Ectodermal cell (in vitro differentiated cells): ENCODE data around the gene PDE3A.

Experiments
- H3K27ac ChIP-seq: 2 replicates; pipeline ENCODE4 v1.7.0; 2013; ENCODE audit warnings: mild to moderate bottlenecking, low read depth, low read length; ENCODE audit not compliant: insufficient read depth, poor library complexity, severe bottlenecking
- H3K27me3 ChIP-seq: 2 replicates; pipeline ENCODE4 v1.7.0; 2013; ENCODE audit warnings: mild to moderate bottlenecking, low read length; ENCODE audit not compliant: insufficient read depth, control insufficient read depth, poor library complexity, severe bottlenecking
- H3K36me3 ChIP-seq: one replicate; pipeline ENCODE4 v1.7.0; 2013; ENCODE audit warnings: low read length; ENCODE audit not compliant: control insufficient read depth, insufficient read depth
- H3K4me1 ChIP-seq: one replicate; pipeline ENCODE4 v1.7.0; 2013; ENCODE audit warnings: low read length; ENCODE audit not compliant: control insufficient read depth, insufficient read depth
- H3K4me3 ChIP-seq: 2 replicates; pipeline ENCODE4 v1.7.0; 2013; ENCODE audit warnings: low read depth, low read length, control low read depth; ENCODE audit not compliant: insufficient read depth
- H3K9me3 ChIP-seq: 2 replicates; pipeline ENCODE4 v1.7.0; 2013; ENCODE audit warnings: mild to moderate bottlenecking, low read length, moderate library complexity; ENCODE audit not compliant: control insufficient read depth
- WGBS, 2 experiments: methylation state at CpG; one replicate each; pipeline ENCODE4 v1.1.7; 2013; ENCODE audit warnings: missing lambda C conversion rate in 2 of 2; 5-methylcytosine and 5-hydroxymethylcytosine counted together

PDE3A gene

DNA sequence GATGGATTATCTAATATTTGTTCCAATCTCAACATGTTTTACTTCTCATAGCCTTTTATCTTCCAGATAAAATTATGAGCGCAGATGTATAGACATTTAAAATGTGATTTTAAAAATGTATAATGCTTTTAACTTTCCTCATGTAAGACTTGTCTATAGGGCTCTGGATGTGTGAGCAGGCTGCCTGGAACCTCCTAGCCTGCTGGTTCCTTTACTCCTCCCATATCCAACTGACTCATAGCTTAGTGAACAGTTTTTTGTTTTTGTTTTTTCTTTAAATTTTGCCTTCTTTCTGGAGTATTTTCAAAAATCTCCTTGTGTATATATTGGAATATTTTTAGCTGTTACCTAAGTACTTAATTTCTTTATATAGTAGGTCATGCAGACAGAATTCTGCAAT lies 115.4 kb downstream of the PDE3A start:
- H3K4me1 ChIP-seq = no peaks in the 10 kb centered on the region
- no CpG with 5 or more reads among the region's 1 CpG for WGBS, 2 experiments
- H3K9me3 ChIP-seq = no peaks in the 10 kb centered on the region
- no peaks in the 10 kb centered on the region for H3K36me3 ChIP-seq
- H3K27me3 ChIP-seq = no peaks in the 10 kb centered on the region
- H3K4me3 ChIP-seq = no peak overlapping the region
- H3K27ac ChIP-seq = no peak overlapping the region

DNA sequence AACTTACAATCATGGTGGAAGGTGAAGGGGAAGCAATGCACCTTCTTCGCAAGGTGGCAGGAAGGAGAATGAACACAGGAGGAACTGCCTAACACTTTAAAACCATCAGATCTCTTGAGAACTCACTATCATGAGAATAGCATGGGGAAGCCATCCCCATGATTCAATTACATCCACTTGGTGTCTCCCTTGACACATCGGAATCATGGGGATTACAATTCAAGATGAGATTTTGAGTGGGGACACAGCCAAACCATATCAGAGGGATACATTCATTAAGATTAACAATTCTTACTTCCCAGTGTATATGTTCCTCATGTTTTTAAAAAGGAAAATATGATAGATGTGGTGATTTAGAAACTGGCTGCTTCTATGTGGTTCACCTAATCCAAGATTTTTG lies 117.9 kb downstream of the PDE3A start:
- no peaks in the 10 kb centered on the region for H3K4me1 ChIP-seq
- H3K27me3 ChIP-seq = no peaks in the 10 kb centered on the region
- H3K4me3 ChIP-seq = no peak overlapping the region
- no peaks in the 10 kb centered on the region for H3K36me3 ChIP-seq
- no peak overlapping the region for H3K27ac ChIP-seq
- WGBS, 2 experiments = 94 to 96% methylated on average over 2 of the region's 2 CpGs
- H3K9me3 ChIP-seq = no peaks in the 10 kb centered on the region

DNA sequence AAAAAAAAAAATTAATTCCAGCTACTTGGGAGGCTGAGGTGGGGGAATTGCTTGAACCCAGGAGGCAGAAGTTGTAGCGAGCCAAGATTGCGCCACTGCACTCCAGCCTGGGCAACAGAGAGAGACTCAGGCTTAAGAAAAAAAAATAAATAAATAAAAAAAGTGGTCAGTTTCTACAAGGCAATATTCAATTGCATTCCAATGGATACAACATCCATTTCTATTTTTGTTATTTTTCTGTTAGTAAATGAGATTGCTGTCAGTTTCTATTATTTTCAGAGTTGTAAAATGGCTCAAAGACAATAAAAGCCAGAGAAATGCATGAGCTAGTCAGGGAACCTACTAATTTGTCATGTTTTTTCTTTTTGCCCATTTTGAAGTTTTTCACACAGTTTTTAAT lies 119.2 kb downstream of the PDE3A start:
- 92 to 93% methylated on average over 2 of the region's 2 CpGs for WGBS, 2 experiments
- H3K9me3 ChIP-seq = no peaks in the 10 kb centered on the region
- no peak overlapping the region for H3K4me3 ChIP-seq
- no peak overlapping the region for H3K27ac ChIP-seq
- no peaks in the 10 kb centered on the region for H3K36me3 ChIP-seq
- H3K27me3 ChIP-seq = no peaks in the 10 kb centered on the region
- H3K4me1 ChIP-seq = no peaks in the 10 kb centered on the region

DNA sequence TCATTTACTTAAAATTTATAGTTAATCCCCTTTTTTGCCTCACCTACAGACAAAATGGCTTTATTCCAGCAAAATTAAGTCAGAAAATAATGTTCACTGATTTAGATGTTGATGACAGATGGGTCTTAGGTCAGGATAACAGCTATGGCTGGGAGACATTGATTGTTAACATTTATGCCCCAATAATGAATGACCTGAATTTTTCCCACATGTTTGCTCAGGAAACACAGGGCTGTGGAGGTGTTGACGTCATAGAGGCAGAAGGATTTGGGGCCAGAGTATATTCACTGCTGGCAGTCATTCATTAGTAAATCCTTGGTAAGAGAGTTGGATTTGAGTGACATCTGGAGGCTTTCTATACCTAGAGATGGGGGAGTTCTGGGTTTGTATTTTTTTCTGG lies 121.3 kb downstream of the PDE3A start:
- 82 to 83% methylated on average over 1 of the region's 1 CpG for WGBS, 2 experiments
- H3K27me3 ChIP-seq = no peaks in the 10 kb centered on the region
- no peaks in the 10 kb centered on the region for H3K36me3 ChIP-seq
- H3K4me1 ChIP-seq = no peaks in the 10 kb centered on the region
- H3K9me3 ChIP-seq = no peaks in the 10 kb centered on the region
- H3K27ac ChIP-seq = no peak overlapping the region
- no peak overlapping the region for H3K4me3 ChIP-seq

DNA sequence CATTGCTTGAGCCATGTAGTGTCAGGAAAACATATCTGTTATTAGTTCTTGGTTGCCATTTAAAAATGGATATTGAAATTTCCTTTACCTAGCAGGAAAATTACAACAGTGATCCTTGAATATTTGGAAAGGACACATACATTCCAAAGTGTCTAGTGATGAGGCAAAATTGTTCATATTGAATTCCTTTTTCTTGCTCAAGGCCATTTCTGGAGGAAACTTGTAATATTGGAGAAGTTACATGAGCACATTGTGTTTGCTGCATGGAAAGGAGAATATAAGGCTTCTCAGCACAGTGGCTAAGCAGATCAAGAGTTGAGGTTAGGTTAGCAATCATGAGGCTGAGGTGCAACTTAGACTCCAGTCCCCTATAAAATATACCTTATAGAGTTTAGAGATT lies 121.9 kb downstream of the PDE3A start:
- no peak overlapping the region for H3K4me3 ChIP-seq
- H3K36me3 ChIP-seq = no peaks in the 10 kb centered on the region
- no peaks in the 10 kb centered on the region for H3K9me3 ChIP-seq
- H3K27ac ChIP-seq = no peak overlapping the region
- no peaks in the 10 kb centered on the region for H3K27me3 ChIP-seq
- H3K4me1 ChIP-seq = no peaks in the 10 kb centered on the region

DNA sequence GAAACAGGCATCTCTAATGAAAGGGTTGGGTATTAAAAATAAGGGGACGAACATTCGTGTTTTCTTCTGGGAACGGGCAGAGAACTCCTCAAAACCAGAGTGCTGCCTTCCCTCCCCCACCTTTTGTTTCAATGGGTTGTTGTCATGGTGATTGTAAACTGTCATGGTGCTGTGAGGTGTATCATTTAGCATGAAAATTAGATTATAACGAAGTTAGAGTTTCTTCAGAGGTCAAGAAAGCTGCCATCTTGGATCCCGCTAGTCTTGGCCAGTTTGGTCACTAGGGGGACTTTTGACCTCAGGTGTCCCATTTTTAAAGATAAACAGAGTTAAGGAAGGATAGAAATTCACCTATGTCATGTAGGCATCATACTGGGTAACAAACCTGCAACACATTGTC lies 123.0 kb downstream of the PDE3A start:
- H3K9me3 ChIP-seq = no peaks in the 10 kb centered on the region
- H3K4me1 ChIP-seq = no peaks in the 10 kb centered on the region
- no peaks in the 10 kb centered on the region for H3K36me3 ChIP-seq
- WGBS, 2 experiments = 74 to 78% methylated on average over 5 of the region's 5 CpGs
- no peak overlapping the region for H3K27ac ChIP-seq
- no peak overlapping the region for H3K4me3 ChIP-seq
- no peaks in the 10 kb centered on the region for H3K27me3 ChIP-seq

DNA sequence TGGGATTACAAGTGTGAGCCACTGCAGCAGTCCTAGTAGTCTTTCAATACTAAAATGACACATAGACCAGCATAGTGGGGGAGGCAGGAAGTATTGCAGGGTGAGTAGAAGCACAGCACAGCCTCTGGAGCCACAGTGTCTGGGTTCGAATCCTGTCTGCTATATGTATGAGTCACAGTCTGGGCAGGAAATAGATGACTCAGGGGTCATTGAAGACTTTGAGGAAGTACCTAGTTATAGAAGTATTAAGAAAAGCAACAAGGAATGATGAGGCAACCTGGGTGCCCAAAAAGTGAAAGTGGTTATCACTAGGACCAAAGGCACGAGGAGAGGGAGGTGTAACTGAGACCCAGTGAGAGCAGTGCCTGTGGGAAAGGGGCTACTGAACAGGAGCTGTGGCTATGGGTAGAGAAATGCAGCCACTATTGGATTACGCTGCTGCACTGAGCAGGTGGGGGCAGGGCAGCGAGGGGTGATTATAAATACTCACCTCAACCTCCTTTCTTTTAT lies 124.0 kb downstream of the PDE3A start:
- WGBS, 2 experiments = 94% methylated on average over 4 of the region's 4 CpGs
- no peaks in the 10 kb centered on the region for H3K27me3 ChIP-seq
- no peak overlapping the region for H3K4me3 ChIP-seq
- H3K4me1 ChIP-seq = no peaks in the 10 kb centered on the region
- no peak overlapping the region for H3K27ac ChIP-seq
- no peaks in the 10 kb centered on the region for H3K36me3 ChIP-seq
- H3K9me3 ChIP-seq = no peaks in the 10 kb centered on the region

DNA sequence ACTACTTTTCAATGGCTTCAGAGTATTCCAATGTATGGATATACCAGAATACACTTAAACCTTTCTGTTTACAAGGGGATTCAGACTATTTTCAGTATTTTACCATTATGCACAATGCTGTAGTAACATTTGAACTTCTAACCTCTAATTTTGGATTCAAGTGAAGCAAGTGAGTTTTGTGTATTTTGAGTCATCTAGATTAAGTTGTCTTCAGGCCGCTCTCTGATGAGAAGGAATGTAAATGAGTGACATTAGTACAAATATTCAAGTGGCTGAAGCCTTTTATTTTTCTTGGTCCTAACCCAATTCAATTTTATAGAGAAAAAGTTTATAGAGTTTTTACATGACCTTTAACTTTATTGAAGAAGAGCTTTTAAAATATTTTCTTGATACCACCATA lies 125.6 kb downstream of the PDE3A start:
- Histone ChIP-seq H3K9me3 (no peaks in the 10 kb centered on the region), H3K36me3 (no peaks in the 10 kb centered on the region), H3K27ac (no peak overlapping the region), H3K4me3 (no peak overlapping the region), H3K4me1 (no peaks in the 10 kb centered on the region), H3K27me3 (no peaks in the 10 kb centered on the region)
- WGBS, 2 experiments = 100% methylated on average over 1 of the region's 1 CpG

DNA sequence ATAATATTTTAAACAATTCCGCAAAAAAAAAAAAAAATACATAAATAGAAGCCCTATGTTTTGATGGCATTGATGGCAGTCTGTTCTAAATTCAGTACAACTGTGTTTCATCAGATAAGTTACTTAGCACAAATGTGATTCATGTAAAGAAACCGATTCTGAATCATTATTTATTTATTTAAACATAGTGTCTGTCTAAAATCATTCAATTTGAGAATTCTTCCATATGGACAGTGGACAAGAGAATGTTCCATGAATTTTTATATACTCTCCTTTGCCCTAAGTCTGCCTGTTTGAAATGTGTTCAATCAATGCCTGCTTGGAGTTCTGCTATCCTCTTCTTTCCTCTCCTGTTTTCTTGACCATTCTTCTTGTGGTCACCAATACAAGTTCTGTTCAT lies 126.5 kb downstream of the PDE3A start:
- no CpG with 5 or more reads among the region's 2 CpGs for WGBS, 2 experiments
- Histone ChIP-seq H3K27ac (no peak overlapping the region), H3K4me1 (no peaks in the 10 kb centered on the region), H3K36me3 (no peaks in the 10 kb centered on the region), H3K4me3 (no peak overlapping the region), H3K9me3 (no peaks in the 10 kb centered on the region), H3K27me3 (no peaks in the 10 kb centered on the region)

DNA sequence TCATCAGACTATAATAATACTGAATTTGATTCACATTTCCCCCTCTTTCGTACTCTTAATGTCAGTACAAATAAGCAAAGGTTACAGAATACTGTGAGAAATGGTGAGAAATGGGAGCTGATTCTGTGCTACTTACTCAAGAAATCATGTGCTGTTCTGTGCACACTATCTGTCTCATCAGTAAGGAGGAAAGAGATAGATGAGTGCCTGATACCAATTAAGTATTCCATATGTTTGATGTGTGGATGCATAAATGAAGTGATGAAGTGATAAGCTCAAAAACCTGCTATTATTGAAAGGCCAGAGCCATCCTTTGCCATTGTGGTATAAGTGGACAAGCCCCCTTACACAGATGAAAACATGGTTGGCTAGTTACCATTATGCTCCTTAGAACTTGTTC lies 127.7 kb downstream of the PDE3A start:
- no peaks in the 10 kb centered on the region for H3K27me3 ChIP-seq
- H3K9me3 ChIP-seq = no peaks in the 10 kb centered on the region
- H3K27ac ChIP-seq = no peak overlapping the region
- H3K36me3 ChIP-seq = no peaks in the 10 kb centered on the region
- 100% methylated on average over 1 of the region's 1 CpG; no CpG with 5 or more reads in 1 of the 2 experiments for WGBS, 2 experiments
- H3K4me3 ChIP-seq = no peak overlapping the region
- H3K4me1 ChIP-seq = no peaks in the 10 kb centered on the region

DNA sequence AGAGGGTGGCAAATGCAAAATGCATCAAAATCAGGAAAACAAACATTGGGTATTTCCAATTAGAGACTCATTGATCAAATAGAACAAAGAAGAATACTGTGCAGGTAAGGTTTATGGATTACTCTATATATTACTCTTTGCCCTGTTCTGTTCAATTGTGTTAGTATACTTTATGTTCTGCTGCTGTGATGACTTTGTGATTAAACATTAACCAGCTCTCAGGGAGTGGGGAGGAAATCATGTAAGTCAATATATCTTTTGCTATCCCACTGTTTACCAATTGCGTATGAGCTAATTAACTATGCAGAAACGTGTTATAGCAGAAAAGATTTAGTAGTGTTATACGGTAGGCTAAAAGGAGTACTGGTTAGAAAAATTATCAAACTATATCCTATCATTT lies 129.4 kb downstream of the PDE3A start:
- H3K36me3 ChIP-seq = no peaks in the 10 kb centered on the region
- no peak overlapping the region for H3K27ac ChIP-seq
- WGBS, 2 experiments = 100% methylated on average over 1 of the region's 3 CpGs; no CpG with 5 or more reads in 1 of the 2 experiments
- H3K9me3 ChIP-seq = no peaks in the 10 kb centered on the region
- no peak overlapping the region for H3K4me3 ChIP-seq
- no peaks in the 10 kb centered on the region for H3K27me3 ChIP-seq
- H3K4me1 ChIP-seq = no peaks in the 10 kb centered on the region
